Occipital lobe (tissue), 2 donors: Measurements from ENCODE around the gene COLQ. TPM values are rescaled to one million over a fixed set of nuclear protein-coding genes. Genes with fewer than 3 reads are reported as not detected.
"Not testable (repeated sequence)": the region's sequence is repeated elsewhere in the genome, so short reads cannot be mapped to it uniquely, and the experiment has no call there.

Experiments used
- DNase-seq: peaks from one replicate; lab custom pipeline; 2025; lab: John Stamatoyannopoulos, UW
- total RNA-seq: library from RNA; depleted of rRNA; stranded (reverse); fragments of >200 nt; gene quantifications from one replicate; pipeline ENCODE4 v1.2.3, GENCODE V29; 2014

COLQ gene
- 3.0 TPM for total RNA-seq

DNA sequence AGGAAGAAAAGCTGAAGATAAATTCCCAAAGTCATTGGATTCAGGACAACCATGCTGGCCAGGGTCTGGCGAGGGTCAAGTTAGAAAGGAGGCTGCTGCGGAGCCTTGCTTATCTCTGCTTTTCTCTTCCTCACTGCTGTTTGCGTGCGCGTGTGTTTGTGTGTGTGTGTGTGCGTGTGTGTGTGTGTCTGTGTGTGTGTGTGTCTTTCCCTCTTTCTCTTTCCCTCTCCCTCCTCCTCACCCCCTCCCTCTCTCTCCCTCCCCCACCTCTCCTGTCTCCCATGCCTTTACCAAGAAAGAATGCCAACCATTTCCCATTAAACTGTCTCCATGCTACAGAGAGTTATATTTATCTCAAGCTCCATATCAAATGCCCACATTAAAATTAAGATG, at the start of gene COLQ:
TSS of gene COLQ (minus strand) at position 134 of the 393 bp plus-strand sequence. CDS start at position 53, 81 bp downstream.
- no peak for DNase-seq

- DNase-seq = no peak
Observed at GRCh38 chr3:15563190-15563589, 41.7 kb upstream of the COLQ start.

DNA sequence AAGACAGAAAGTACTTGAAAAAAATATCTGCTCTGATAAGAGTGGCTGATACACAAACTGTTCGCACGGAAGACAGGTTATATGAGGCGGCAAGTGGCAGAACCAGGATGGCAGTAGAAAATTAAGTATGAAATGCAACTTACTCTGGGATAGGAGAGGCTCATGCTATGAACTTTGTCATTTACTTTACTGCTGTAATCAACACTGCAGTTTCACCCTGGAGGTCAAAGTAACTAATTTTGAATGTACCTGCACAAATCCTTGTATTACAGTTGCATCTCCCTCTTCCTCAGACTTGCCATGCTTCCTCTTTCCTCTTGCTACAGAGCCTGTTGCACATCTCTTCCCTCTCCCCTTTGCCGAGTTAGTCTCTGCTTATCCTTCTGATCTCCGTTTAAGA, 41.1 kb upstream of the COLQ start:
- no peak for DNase-seq

DNA sequence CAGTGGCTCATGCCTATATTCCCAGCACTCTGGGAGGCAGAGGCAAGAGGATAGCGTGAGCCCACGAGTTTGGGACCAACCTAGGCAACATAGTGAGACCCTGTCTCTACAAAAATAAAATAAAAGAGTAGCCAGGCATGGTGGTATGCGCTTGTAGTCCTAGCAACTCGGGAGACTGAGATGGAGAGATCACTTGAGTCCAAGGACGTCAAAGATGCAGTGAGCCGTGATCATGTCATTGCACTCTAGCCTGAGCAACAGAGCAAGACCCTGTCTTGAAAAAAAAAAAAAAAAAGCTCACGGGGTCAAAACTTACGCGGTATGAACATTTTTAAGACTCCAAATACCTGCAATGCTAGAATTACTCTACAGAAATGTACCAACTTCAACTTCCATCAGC, 37.1 kb upstream of the COLQ start:
- DNase-seq = no peak

GRCh38 chr3:15557511-15557946, 36.0 kb upstream of the COLQ start:
- no peak for DNase-seq

GRCh38 chr3:15556512-15556911, 35.0 kb upstream of the COLQ start:
- no peak for DNase-seq

GRCh38 chr3:15553749-15554148, 32.2 kb upstream of the COLQ start:
- no peak for DNase-seq

DNA sequence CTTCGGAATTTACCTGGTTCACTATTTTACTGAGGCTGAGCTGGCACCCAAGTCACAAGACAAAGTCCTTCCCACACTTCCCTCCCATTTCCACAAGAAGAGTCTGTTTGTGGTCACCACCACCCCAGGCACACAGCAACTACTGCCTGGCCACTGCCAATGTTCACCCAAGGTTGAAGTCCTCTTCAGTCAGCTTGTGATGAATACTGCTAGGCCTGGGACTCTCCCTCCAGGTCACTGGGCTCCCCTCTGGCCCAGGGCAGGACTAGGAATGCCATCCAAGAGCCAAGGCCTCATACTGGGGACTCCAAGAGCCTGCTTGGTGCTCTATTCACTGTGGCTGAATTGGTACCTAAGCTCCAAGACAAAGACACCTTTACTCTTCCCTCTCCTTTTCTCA, 30.4 kb upstream of the COLQ start:
- DNase-seq = no peak

DNA sequence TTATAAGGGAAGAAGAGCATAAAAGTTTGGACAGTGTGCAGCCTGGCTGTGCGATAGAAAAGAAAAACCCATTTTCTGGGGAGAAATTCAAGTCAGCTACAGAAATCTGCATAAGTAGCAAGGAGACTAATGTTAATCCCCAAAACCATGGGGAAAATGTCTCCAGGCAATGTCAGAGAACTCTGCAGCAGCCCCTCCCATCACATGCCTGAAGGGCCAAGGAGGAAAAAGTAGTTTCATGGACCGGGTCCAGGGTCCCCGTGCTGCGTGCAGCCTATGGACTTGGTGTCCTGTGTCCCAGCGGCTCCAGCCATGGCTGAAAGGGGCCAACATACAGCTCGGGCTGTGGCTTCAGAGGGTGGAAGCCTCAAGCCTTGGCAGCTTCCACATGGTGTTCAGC, 28.3 kb upstream of the COLQ start:
- DNase-seq = no peak

DNA sequence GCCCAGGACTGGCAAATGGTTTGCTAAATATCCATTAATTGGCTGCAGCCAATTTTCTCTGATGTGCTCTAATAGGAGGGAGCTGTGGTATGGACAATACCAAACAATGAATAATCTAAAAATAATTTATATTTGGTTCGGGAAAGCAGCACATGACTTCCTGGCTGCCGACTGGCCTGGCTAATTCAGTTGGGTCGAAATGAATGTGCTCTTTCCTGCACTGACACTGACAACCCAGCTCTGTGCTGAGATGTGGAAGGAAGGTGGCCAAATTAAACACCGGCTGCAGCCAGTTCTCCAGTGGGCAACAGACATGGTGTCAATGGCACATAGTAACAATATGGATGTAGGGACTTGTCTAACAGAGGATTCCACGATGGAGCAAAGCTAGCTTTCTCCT, 21.1 kb upstream of the COLQ start:
- DNase-seq = no peak

- DNase-seq = no peak
Observed at GRCh38 chr3:15541371-15541770, 19.9 kb upstream of the COLQ start.

- DNase-seq = no peak
Observed at GRCh38 chr3:15539066-15539465, 17.6 kb upstream of the COLQ start.

DNA sequence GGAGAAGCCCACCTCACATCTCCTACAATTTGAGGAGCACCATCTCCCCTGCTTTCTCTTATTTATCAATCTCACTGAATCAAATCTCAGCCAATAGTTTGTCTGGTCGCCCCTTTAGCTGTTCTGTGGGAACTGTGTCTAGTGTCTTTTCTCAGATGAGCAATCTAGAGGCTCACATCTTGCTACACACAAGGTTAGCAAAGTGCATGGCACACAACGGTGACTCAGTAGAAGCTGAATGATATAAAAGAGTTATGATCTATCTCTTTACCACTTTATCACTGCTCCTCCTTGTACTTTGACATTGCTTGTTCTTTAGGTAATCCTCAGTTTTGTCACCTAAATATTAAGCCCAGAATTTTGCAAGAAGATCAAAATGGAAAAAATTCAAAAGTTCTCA, 16.8 kb upstream of the COLQ start:
- DNase-seq = no peak

GRCh38 chr3:15536856-15537255, 15.3 kb upstream of the COLQ start:
- DNase-seq = no peak

- no peak for DNase-seq
Observed at GRCh38 chr3:15535732-15536131, 14.2 kb upstream of the COLQ start.

DNA sequence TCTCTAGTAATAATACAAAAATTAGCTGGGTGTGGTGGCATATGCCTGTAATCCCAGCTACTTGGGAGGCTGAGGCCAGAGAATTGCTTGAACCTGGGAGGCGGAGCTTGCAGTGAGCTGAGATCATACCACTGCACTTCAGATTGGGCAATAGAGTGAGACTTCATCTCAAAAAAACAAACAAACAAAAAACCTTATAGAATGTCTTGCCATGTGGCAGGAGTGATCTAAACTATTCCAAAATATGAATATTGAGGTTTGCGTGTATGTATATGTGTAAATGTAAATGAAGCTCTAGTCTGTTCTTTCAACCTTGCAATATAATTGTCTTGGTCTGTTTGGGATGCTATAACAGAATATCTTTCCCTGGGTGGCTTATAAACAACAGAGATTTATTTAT, 11.1 kb upstream of the COLQ start:
- DNase-seq = not testable (repeated sequence)

GRCh38 chr3:15531346-15531745, 9.8 kb upstream of the COLQ start:
- DNase-seq = no peak

DNA sequence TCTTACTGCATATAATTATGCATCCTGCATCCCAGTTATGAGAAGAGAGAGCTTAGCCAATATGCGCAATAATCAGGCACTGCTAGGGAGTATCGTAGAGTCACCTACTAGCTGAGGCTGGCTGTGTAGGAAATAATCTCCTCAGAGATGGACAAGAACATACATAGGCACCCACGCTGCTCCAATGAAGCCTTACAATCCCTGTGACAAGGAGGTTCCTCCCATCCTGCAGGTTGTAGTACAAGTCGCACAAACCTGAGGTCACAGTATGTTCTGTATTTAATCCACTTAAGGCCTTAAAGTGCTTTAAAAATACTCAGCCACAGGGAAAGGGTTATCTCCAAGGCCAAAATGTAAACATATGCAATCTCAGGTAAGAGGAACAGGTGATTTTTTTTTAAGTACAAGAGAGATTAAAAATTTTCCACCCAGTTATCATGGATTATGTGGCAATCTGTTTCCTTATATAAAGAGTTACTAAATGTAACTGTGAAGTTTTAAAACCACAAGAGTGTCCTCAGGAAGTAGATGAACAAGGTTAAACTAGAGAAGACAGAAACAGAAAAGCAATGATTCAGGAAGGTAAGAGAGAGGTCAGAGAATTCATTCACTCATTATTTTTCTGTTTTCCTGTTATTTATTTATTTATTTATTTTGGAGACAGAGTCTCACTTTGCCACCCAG, 7.5 kb upstream of the COLQ start:
- DNase-seq = no peak

GRCh38 chr3:15527031-15527459, 5.5 kb upstream of the COLQ start:
- DNase-seq = no peak

GRCh38 chr3:15525790-15526189, 4.3 kb upstream of the COLQ start:
- DNase-seq = no peak

DNA sequence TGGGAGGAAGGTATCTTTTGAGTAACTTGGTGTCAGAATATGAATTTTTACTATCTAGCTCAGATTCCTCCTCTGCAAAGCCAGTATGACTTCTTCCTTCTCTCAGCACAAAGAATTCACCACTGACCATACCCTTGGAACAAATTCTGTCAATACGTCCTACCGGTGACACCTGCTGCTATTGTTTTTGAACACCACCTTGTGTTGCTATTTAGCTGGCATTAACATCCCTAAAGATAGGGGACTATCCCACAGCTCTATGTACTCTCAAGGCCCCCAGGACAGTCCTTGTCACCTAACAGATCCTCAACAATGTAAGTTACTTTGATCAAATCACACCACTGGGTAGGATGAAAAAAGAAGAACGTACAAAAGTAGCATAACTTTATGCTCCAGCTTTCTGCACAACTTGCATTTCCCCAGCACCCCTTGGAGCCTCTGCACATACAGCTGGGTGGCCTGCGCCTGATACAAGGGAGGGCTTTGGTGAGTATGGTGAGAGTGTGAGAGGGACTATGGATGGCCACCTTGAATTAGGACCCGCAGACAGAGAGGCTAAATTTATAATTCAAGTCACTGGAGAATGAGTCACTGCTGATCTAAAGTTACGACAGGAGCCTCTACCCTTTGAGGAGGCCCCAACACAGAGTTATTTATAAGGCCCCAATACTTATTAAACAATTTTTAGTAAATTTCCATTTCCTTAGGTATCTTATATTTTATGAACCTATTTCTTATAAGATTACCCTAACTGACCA, 2.3 kb upstream of the COLQ start:
- no peak for DNase-seq

DNA sequence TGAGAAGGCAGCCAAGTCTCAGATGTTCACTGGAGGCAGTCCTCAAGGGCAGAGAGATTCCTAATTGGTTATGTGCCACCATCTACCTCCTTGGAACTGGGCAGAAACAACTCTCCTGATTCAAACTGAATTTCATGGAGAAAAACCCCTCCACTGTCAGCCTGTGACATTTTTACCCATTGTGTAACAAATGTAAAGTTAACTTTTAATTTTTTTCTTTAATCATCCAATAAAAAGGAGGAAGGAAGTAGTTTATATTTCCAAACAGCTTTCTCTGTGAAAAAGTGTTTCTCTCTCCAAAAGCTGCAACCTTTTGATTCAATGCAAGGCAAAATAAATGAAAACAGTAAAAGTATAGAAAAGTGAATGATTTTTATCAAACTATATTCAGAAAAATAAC, 510 bp upstream of the COLQ start:
- no peak for DNase-seq
